HEK293 (cell line): Measurements from ENCODE around the gene SERTAD3.

Experiments
- HOXC10 ChIP-seq: sonication (generic); formaldehyde crosslinking; IDR thresholded peaks from 2 replicates; pipeline ENCODE4 v1.8.1; 2023; ENCODE audit warnings: mild to moderate bottlenecking, missing genetic modification reagents
- KLF1 ChIP-seq: fragments of 450-650 bp; formaldehyde crosslinking; IDR thresholded peaks from 2 replicates; pipeline ENCODE4 v1.5.1; 2016; ENCODE audit warnings: missing biosample characterization, missing genetic modification characterization
- KLF7 ChIP-seq: fragments of 450-650 bp; formaldehyde crosslinking; IDR thresholded peaks from 2 replicates; pipeline ENCODE4 v1.5.1; 2016; ENCODE audit warnings: missing biosample characterization, missing genetic modification characterization, borderline replicate concordance
- KLF9 ChIP-seq: fragments of 450-650 bp; formaldehyde crosslinking; IDR thresholded peaks from 2 replicates; pipeline ENCODE4 v1.5.1; 2016; ENCODE audit warnings: missing biosample characterization, missing genetic modification characterization, low read depth
- SCRT1 ChIP-seq: fragments of 450-650 bp; formaldehyde crosslinking; IDR thresholded peaks from 2 replicates; pipeline ENCODE4 v1.5.1; 2016; ENCODE audit warnings: missing biosample characterization, missing genetic modification characterization, borderline replicate concordance
- SP2 ChIP-seq: fragments of 450-650 bp; formaldehyde crosslinking; IDR thresholded peaks from 2 replicates; pipeline ENCODE4 v1.5.1; 2016; ENCODE audit warnings: missing biosample characterization, missing genetic modification characterization
- WT1 ChIP-seq: fragments of 450-650 bp; formaldehyde crosslinking; IDR thresholded peaks from 2 replicates; pipeline ENCODE4 v1.5.1; 2016; ENCODE audit warnings: missing biosample characterization, missing genetic modification characterization
- ZBTB1 ChIP-seq: fragments of 450-650 bp; formaldehyde crosslinking; IDR thresholded peaks from 2 replicates; pipeline ENCODE4 v1.5.1; 2016; ENCODE audit warnings: missing biosample characterization, missing genetic modification characterization
- ZBTB17 ChIP-seq: fragments of 450-650 bp; formaldehyde crosslinking; IDR thresholded peaks from 2 replicates; pipeline ENCODE4 v1.5.1; 2016; ENCODE audit warnings: missing biosample characterization, missing genetic modification characterization
- ZNF112 ChIP-seq: fragments of 450-650 bp; formaldehyde crosslinking; IDR thresholded peaks from 2 replicates; pipeline ENCODE4 v1.5.0; 2017; ENCODE audit warnings: missing biosample characterization, missing genetic modification characterization
- ZNF121 ChIP-seq: fragments of 450-650 bp; formaldehyde crosslinking; IDR thresholded peaks from 2 replicates; pipeline ENCODE4 v1.5.1; 2016; ENCODE audit warnings: missing biosample characterization, missing genetic modification characterization
- ZNF132 ChIP-seq: fragments of 450-650 bp; formaldehyde crosslinking; IDR thresholded peaks from 2 replicates; pipeline ENCODE4 v1.5.1; 2017; ENCODE audit warnings: missing biosample characterization, missing genetic modification characterization, borderline replicate concordance
- ZNF202 ChIP-seq: fragments of 450-650 bp; formaldehyde crosslinking; IDR thresholded peaks from 2 replicates; pipeline ENCODE4 v1.5.1; 2016; ENCODE audit warnings: missing biosample characterization, missing genetic modification characterization, borderline replicate concordance
- ZNF324 ChIP-seq: fragments of 450-650 bp; formaldehyde crosslinking; IDR thresholded peaks from 2 replicates; pipeline ENCODE4 v1.5.1; 2016; ENCODE audit warnings: missing biosample characterization, missing genetic modification characterization
- ZNF350 ChIP-seq: fragments of 450-650 bp; formaldehyde crosslinking; IDR thresholded peaks from 2 replicates; pipeline ENCODE4 v1.5.0; 2017; ENCODE audit warnings: missing biosample characterization, mild to moderate bottlenecking, missing genetic modification characterization
- ZNF366 ChIP-seq: fragments of 450-650 bp; formaldehyde crosslinking; conservative IDR thresholded peaks from 2 replicates; pipeline ENCODE4 v1.5.1; 2016; ENCODE audit warnings: missing biosample characterization, missing genetic modification characterization
- ZNF391 ChIP-seq: fragments of 450-650 bp; formaldehyde crosslinking; IDR thresholded peaks from 2 replicates; pipeline ENCODE4 v1.5.1; 2016; ENCODE audit warnings: low read depth, missing biosample characterization, missing genetic modification characterization, borderline replicate concordance
- ZNF426 ChIP-seq: fragments of 450-650 bp; formaldehyde crosslinking; IDR thresholded peaks from 2 replicates; pipeline ENCODE4 v1.5.1; 2017; ENCODE audit warnings: missing biosample characterization, missing genetic modification characterization, mild to moderate bottlenecking, inconsistent platforms, moderate library complexity
- ZNF433 ChIP-seq: fragments of 450-650 bp; formaldehyde crosslinking; IDR thresholded peaks from 2 replicates; pipeline ENCODE4 v1.5.1; 2016; ENCODE audit warnings: missing biosample characterization, missing genetic modification characterization, low read depth
- ZNF501 ChIP-seq: fragments of 450-650 bp; formaldehyde crosslinking; IDR thresholded peaks from 2 replicates; pipeline ENCODE4 v1.5.1; 2016; ENCODE audit warnings: missing biosample characterization, missing genetic modification characterization
- ZNF521 ChIP-seq: fragments of 450-650 bp; formaldehyde crosslinking; IDR thresholded peaks from 2 replicates; pipeline ENCODE4 v1.5.1; 2017; ENCODE audit warnings: missing biosample characterization, mild to moderate bottlenecking, missing genetic modification characterization
- ZNF558 ChIP-seq: fragments of 450-650 bp; formaldehyde crosslinking; IDR thresholded peaks from 2 replicates; pipeline ENCODE4 v1.5.1; 2016; ENCODE audit warnings: missing biosample characterization, missing genetic modification characterization
- TF ChIP-seq, protein P1 (sequence below): fragments of 450-650 bp; formaldehyde crosslinking; IDR thresholded peaks from 2 replicates; pipeline ENCODE4 v1.5.1; 2016; ENCODE audit warnings: missing biosample characterization, missing genetic modification characterization
- TF ChIP-seq, protein P2 (sequence below): fragments of 450-650 bp; formaldehyde crosslinking; IDR thresholded peaks from 2 replicates; pipeline ENCODE4 v1.5.1; 2016; ENCODE audit warnings: missing biosample characterization, missing genetic modification characterization
- TF ChIP-seq, protein P3 (sequence below): fragments of 450-650 bp; formaldehyde crosslinking; IDR thresholded peaks from 2 replicates; pipeline ENCODE4 v1.5.1; 2016; ENCODE audit warnings: missing biosample characterization, missing genetic modification characterization, low read depth
- TF ChIP-seq, protein P4 (sequence below): fragments of 450-650 bp; formaldehyde crosslinking; IDR thresholded peaks from 2 replicates; pipeline ENCODE4 v1.5.1; 2017; ENCODE audit warnings: missing biosample characterization, missing genetic modification characterization
- TF ChIP-seq, protein P5 (sequence below): fragments of 450-650 bp; formaldehyde crosslinking; IDR thresholded peaks from 2 replicates; pipeline ENCODE4 v1.5.1; 2016; ENCODE audit warnings: missing biosample characterization, missing genetic modification characterization

SERTAD3 gene

DNA sequence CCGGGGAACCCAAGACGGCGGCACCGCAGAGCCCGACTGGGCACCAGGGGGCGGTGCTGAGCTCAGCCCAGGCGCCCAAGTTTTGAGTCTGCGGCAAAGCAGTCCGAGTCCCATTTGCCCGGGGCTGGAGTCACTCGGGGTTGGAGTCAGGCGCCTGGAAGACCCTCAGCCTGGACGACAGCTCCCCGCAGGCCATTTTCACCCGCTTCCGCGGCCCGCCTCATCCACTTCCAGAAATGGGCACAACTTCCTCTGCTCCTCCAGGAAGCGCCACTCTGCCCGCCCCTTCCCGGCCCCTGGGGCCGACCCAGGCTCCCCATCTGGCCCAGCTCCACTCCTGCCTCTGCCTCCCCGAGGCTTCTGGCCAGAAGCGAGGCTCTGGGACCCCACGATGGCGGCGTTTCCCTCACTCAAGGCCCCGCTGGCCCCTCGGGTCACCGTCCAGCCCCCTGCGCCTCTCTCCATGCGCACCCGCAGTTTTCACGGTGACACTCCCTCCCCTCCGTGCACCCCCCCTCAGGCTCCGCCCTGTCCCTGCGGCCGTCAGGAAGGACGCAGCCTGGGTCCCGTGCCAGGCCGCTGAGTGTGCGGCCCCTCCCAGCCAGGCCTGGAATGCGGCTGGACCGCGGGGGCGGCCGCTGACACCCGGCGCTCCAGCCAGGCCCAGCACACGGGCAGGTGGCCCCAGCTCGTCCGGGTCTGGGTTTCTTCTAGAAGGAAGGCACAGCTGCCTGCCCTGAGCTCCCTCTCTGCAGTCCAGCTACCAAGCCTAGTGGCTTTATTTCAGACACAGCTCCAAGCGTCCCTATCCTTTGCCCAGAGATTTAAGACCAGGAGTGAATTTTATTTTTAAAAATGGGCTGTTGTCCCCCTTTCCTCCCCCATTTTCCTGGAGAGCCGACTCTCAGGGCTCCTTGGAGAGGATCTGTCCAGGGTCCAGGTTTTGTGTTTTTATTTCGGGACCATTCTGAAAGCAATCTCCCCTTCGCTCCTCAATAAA, 23.1 kb downstream of the SERTAD3 start (continued):
- TF ChIP-seq KLF1 (tag by site-specific recombination) (peak; percentile 99), ZNF112 (tag by site-specific recombination) (no peak), KLF9 (peak; percentile 97), ZNF501 (tag by site-specific recombination) (peak; percentile 96), ZNF433 (tag by site-specific recombination) (no peak), WT1 (tag by site-specific recombination) (peak; percentile 88), ZNF121 (tag by site-specific recombination) (peak; percentile 81), ZNF558 (tag by site-specific recombination) (no peak; the same call in 1 of the 2 replicates), ZNF350 (tag by site-specific recombination) (no peak), ZNF324 (tag by site-specific recombination) (peak; percentile 83), SCRT1 (tag by site-specific recombination) (no peak), ZBTB17 (peak; percentile 96), ZNF426 (no peak), ZNF391 (tag by site-specific recombination) (peak; percentile 74; the same call in 1 of the 2 replicates), ZNF202 (tag by site-specific recombination) (no peak), ZNF521 (tag by site-specific recombination) (no peak), ZBTB1 (tag by site-specific recombination) (no peak), ZNF366 (peak; percentile 43; the same call in 1 of the 2 replicates), KLF7 (tag by site-specific recombination) (peak; percentile 99), SP2 (tag by site-specific recombination) (peak; percentile 95), ZNF132 (tag by site-specific recombination) (no peak), HOXC10 (CRISPR knock-in tag) (no peak)
- TF ChIP-seq, protein P1, sequence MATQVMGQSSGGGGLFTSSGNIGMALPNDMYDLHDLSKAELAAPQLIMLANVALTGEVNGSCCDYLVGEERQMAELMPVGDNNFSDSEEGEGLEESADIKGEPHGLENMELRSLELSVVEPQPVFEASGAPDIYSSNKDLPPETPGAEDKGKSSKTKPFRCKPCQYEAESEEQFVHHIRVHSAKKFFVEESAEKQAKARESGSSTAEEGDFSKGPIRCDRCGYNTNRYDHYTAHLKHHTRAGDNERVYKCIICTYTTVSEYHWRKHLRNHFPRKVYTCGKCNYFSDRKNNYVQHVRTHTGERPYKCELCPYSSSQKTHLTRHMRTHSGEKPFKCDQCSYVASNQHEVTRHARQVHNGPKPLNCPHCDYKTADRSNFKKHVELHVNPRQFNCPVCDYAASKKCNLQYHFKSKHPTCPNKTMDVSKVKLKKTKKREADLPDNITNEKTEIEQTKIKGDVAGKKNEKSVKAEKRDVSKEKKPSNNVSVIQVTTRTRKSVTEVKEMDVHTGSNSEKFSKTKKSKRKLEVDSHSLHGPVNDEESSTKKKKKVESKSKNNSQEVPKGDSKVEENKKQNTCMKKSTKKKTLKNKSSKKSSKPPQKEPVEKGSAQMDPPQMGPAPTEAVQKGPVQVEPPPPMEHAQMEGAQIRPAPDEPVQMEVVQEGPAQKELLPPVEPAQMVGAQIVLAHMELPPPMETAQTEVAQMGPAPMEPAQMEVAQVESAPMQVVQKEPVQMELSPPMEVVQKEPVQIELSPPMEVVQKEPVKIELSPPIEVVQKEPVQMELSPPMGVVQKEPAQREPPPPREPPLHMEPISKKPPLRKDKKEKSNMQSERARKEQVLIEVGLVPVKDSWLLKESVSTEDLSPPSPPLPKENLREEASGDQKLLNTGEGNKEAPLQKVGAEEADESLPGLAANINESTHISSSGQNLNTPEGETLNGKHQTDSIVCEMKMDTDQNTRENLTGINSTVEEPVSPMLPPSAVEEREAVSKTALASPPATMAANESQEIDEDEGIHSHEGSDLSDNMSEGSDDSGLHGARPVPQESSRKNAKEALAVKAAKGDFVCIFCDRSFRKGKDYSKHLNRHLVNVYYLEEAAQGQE (tag by site-specific recombination): peak; percentile 75; the same call in 1 of the 2 replicates
- TF ChIP-seq, protein P2, sequence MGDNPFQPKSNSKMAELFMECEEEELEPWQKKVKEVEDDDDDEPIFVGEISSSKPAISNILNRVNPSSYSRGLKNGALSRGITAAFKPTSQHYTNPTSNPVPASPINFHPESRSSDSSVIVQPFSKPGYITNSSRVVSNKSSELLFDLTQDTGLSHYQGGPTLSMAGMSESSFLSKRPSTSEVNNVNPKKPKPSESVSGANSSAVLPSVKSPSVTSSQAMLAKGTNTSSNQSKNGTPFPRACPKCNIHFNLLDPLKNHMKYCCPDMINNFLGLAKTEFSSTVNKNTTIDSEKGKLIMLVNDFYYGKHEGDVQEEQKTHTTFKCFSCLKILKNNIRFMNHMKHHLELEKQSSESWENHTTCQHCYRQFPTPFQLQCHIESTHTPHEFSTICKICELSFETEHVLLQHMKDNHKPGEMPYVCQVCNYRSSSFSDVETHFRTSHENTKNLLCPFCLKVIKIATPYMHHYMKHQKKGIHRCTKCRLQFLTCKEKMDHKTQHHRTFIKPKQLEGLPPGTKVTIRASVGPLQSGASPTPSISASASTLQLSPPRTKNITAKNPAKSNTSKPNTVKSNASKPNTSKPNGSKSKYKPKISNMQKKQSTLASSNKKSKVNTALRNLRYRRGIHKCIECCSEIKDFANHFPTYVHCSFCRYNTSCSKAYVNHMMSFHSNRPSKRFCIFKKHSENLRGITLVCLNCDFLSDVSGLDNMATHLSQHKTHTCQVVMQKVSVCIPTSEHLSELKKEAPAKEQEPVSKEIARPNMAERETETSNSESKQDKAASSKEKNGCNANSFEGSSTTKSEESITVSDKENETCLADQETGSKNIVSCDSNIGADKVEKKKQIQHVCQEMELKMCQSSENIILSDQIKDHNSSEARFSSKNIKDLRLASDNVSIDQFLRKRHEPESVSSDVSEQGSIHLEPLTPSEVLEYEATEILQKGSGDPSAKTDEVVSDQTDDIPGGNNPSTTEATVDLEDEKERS (tag by site-specific recombination): 0 out of 2 replicates have a peak, but pooled peaks have one; percentile 23
- TF ChIP-seq, protein P3, sequence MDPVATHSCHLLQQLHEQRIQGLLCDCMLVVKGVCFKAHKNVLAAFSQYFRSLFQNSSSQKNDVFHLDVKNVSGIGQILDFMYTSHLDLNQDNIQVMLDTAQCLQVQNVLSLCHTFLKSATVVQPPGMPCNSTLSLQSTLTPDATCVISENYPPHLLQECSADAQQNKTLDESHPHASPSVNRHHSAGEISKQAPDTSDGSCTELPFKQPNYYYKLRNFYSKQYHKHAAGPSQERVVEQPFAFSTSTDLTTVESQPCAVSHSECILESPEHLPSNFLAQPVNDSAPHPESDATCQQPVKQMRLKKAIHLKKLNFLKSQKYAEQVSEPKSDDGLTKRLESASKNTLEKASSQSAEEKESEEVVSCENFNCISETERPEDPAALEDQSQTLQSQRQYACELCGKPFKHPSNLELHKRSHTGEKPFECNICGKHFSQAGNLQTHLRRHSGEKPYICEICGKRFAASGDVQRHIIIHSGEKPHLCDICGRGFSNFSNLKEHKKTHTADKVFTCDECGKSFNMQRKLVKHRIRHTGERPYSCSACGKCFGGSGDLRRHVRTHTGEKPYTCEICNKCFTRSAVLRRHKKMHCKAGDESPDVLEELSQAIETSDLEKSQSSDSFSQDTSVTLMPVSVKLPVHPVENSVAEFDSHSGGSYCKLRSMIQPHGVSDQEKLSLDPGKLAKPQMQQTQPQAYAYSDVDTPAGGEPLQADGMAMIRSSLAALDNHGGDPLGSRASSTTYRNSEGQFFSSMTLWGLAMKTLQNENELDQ (tag by site-specific recombination): no peak
- TF ChIP-seq, protein P4, sequence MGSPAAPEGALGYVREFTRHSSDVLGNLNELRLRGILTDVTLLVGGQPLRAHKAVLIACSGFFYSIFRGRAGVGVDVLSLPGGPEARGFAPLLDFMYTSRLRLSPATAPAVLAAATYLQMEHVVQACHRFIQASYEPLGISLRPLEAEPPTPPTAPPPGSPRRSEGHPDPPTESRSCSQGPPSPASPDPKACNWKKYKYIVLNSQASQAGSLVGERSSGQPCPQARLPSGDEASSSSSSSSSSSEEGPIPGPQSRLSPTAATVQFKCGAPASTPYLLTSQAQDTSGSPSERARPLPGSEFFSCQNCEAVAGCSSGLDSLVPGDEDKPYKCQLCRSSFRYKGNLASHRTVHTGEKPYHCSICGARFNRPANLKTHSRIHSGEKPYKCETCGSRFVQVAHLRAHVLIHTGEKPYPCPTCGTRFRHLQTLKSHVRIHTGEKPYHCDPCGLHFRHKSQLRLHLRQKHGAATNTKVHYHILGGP (tag by site-specific recombination): no peak
- TF ChIP-seq, protein P5, sequence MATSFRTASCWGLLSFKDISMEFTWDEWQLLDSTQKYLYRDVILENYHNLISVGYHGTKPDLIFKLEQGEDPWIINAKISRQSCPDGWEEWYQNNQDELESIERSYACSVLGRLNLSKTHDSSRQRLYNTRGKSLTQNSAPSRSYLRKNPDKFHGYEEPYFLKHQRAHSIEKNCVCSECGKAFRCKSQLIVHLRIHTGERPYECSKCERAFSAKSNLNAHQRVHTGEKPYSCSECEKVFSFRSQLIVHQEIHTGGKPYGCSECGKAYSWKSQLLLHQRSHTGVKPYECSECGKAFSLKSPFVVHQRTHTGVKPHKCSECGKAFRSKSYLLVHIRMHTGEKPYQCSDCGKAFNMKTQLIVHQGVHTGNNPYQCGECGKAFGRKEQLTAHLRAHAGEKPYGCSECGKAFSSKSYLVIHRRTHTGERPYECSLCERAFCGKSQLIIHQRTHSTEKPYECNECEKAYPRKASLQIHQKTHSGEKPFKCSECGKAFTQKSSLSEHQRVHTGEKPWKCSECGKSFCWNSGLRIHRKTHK: no peak
